Choroid plexus epithelial cell (primary cell): ENCODE results near the gene HOXC11.

Source experiments
- DNase-seq: peaks from one replicate; pipeline ENCODE4 v3.0.0-alpha.2; 2010; ENCODE audit warnings: low read depth
- H3K4me3 ChIP-seq: 2 replicates; pipeline ENCODE4 v1.5.1; 2011; ENCODE audit warnings: low read depth, mild to moderate bottlenecking, control low read depth, low read length, moderate library complexity
- TF ChIP-seq, protein P1 (sequence below): conservative IDR thresholded peaks from 2 replicates; pipeline ENCODE4 v1.5.1; 2011; ENCODE audit warnings: low read depth, mild to moderate bottlenecking, control low read depth, inconsistent platforms, low read length, moderate library complexity

Gene HOXC11

GRCh38 chr12:53961025-53961761 is 11.7 kb upstream of the HOXC11 start:
- TF ChIP-seq, protein P1, sequence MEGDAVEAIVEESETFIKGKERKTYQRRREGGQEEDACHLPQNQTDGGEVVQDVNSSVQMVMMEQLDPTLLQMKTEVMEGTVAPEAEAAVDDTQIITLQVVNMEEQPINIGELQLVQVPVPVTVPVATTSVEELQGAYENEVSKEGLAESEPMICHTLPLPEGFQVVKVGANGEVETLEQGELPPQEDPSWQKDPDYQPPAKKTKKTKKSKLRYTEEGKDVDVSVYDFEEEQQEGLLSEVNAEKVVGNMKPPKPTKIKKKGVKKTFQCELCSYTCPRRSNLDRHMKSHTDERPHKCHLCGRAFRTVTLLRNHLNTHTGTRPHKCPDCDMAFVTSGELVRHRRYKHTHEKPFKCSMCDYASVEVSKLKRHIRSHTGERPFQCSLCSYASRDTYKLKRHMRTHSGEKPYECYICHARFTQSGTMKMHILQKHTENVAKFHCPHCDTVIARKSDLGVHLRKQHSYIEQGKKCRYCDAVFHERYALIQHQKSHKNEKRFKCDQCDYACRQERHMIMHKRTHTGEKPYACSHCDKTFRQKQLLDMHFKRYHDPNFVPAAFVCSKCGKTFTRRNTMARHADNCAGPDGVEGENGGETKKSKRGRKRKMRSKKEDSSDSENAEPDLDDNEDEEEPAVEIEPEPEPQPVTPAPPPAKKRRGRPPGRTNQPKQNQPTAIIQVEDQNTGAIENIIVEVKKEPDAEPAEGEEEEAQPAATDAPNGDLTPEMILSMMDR: no peak
- DNase-seq: no peak
- H3K4me3 ChIP-seq: no peak overlapping the region

DNA sequence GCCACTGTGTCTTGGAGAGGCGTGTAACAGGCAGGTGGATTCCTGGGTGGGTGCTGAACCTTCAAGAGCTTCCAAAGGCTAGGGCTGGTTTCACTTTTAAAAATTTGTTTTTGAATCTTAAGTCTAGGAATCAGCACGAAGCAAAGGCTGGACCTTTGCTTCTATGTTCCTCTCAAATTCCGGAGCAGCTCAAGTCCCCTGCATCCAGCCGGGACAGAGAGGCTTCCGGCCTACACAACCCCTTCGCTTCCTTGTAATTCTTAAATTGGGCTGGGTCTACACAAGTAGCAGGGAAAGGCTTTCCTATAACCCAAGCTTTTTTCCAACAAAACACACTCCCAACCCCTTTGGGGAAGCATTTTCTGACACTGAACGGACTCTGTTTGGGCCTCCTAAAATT is 9.9 kb upstream of the HOXC11 start:
- H3K4me3 ChIP-seq: no peak overlapping the region
- TF ChIP-seq, protein P1: no peak

GRCh38 chr12:53963434-53964314 is 9.3 kb upstream of the HOXC11 start:
- DNase-seq: no peak
- H3K4me3 ChIP-seq: no peak overlapping the region
- TF ChIP-seq, protein P1: no peak

More for the DNA sequence above, 9.9 kb upstream of the HOXC11 start:
- no peak for DNase-seq

- no peak overlapping the region for H3K4me3 ChIP-seq
- TF ChIP-seq, protein P1: no peak
- no peak for DNase-seq
Observed at GRCh38 chr12:53964315-53964713, 8.6 kb upstream of the HOXC11 start.

GRCh38 chr12:53965281-53966084 is 7.4 kb upstream of the HOXC11 start:
- no peak overlapping the region for H3K4me3 ChIP-seq
- no peak for DNase-seq
- TF ChIP-seq, protein P1: no peak

- no peak overlapping the region for H3K4me3 ChIP-seq
- TF ChIP-seq, protein P1: no peak
Observed at GRCh38 chr12:53966085-53966384, 6.9 kb upstream of the HOXC11 start.

More at GRCh38 chr12:53966085-53966384, 6.9 kb upstream of the HOXC11 start:
- no peak for DNase-seq
